K562 (cell line): ENCODE results near the gene TMEM126A.

Experiments
- ELF4 ChIP-seq: fragments of 450-650 bp; formaldehyde crosslinking; IDR thresholded peaks from 2 replicates; pipeline ENCODE4 v1.4.0; 2022; ENCODE audit warnings: missing genetic modification characterization
- EP300 ChIP-seq: IDR thresholded peaks from 2 replicates; pipeline ENCODE4 v1.6.1; 2012; ENCODE audit warnings: low read length, improper control_type of control experiment
- SMARCC2 ChIP-seq: fragments of 450-650 bp; IDR thresholded peaks from 2 replicates; pipeline ENCODE4 v1.6.1; 2017; ENCODE audit warnings: antibody characterized with exemption, moderate library complexity, mild to moderate bottlenecking, low read depth

DNA sequence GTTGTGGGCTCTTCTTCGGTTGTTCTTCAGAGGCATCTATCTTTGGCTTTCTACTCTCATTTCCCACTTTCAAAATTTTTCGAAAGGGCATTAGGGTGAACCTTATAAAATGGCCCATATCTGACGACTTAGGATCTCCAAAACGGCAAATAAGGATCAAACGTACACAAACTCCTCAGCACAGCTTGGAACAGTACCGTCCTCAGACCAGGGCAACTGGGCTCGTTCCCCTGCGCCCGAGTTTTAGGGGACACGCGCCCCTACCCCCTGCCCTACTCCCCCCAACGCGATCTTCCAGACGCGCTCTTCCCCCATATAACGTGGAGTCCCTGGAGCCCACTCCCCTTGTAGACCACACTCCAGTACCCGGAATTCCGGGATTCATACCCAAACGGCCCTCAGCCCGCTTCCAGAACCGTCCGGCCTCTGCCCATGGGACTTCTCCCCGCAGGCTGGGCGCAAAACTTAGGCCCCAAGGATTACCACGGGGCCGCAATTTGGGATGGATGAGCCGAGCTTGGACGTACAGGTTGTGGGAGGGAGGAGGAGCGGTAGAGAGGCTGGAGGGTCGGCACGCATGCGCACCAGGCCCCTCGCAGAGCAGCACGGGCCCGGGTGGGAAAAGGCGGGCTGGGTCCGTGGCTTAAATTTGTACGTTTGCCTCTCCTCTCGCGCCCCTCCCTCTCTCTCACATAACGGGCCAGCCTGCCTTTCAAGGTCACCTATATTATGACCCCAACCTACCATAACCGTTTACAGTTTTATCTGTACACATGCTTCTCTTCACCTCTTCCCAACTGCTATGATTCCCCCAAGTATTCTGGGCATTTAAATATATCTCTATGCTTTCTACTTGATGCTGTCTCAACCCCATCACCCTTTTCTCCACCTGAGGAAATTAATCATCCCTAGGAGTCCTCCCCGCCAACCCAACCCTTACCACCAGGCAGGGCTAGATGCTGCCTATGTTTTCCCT, 34.9 kb downstream of the TMEM126A start:
- no peak for TF ChIP-seq SMARCC2
- no peak for TF ChIP-seq EP300
- no peak for TF ChIP-seq ELF4 (CRISPR knock-in tag)
